Measurements from ENCODE around the gene PPM1J. TPM values are rescaled to one million over a fixed set of nuclear protein-coding genes. Genes with fewer than 3 reads are reported as not detected.
"Not testable (repeated sequence)": the region's sequence is repeated elsewhere in the genome, so short reads cannot be mapped to it uniquely, and the experiment has no call there.

Gene PPM1J
- total RNA-seq, 1 donor from 2014 or later, result 5.2 TPM

GRCh38 chr1:112731451-112731850, 16.3 kb upstream of the PPM1J start:
- H3K9ac ChIP-seq (ENCODE audit: low read length), result no peak overlapping the region
- FAIRE-seq (no peak), DNase-seq (ENCODE audit: low read depth) (no peak)
- no peak overlapping the region for H3K4me3 ChIP-seq (ENCODE audit: insufficient read depth, low read depth, low read length)
- no peaks in the 10 kb centered on the region for H4K20me1 ChIP-seq (ENCODE audit: insufficient read depth, low read length)
- TF ChIP-seq EZH2 (IDR thresholded peaks at IDR 0.05; ENCODE audit: insufficient read depth, low read length) (no peak), CTCF (IDR thresholded peaks at IDR 0.05; ENCODE audit: insufficient read depth, low read depth, low read length) (no peak)
- no peak overlapping the region for H3K27ac ChIP-seq (ENCODE audit: low read depth, low read length)
- H3K4me2 ChIP-seq (ENCODE audit: low read length), result no peak overlapping the region
- no peaks in the 10 kb centered on the region for H3K9me3 ChIP-seq (ENCODE audit: insufficient read depth, low read depth, low read length)
- no peak overlapping the region for H3K27ac Mint-ChIP-seq (ENCODE audit: unreplicated experiment)
- H2AFZ ChIP-seq (ENCODE audit: low read depth, low read length), result no peak overlapping the region
- no peaks in the 10 kb centered on the region for H3K27me3 ChIP-seq (ENCODE audit: insufficient read depth, low read length)
- H3K36me3 Mint-ChIP-seq (ENCODE audit: low read depth, unreplicated experiment), result peaks cover 2% of the 10 kb centered on the region
- H3K79me2 ChIP-seq (ENCODE audit: insufficient read depth, low read length), result no peaks in the 10 kb centered on the region
- no peak overlapping the region for H3K4me3 Mint-ChIP-seq (ENCODE audit: unreplicated experiment)
- H3K9me3 Mint-ChIP-seq (ENCODE audit: unreplicated experiment), result no peaks in the 10 kb centered on the region
- no peaks in the 10 kb centered on the region for H3K36me3 ChIP-seq (ENCODE audit: insufficient read depth, low read length)
- peaks cover 24% of the 10 kb centered on the region for H3K4me1 Mint-ChIP-seq (ENCODE audit: low read depth, unreplicated experiment)
- no peaks in the 10 kb centered on the region for H3K27me3 Mint-ChIP-seq (ENCODE audit: low read depth, unreplicated experiment)
- peaks cover 16% of the 10 kb centered on the region for H3K4me1 ChIP-seq (ENCODE audit: insufficient read depth, low read length)

GRCh38 chr1:112729909-112730308, 14.8 kb upstream of the PPM1J start:
- FAIRE-seq (no peak), DNase-seq (ENCODE audit: low read depth) (no peak)
- Histone ChIP-seq H3K4me2 (ENCODE audit: low read length) (no peak overlapping the region), H4K20me1 (ENCODE audit: insufficient read depth, low read length) (no peaks in the 10 kb centered on the region), H3K79me2 (ENCODE audit: insufficient read depth, low read length) (no peaks in the 10 kb centered on the region), H2AFZ (ENCODE audit: low read depth, low read length) (no peak overlapping the region), H3K27ac (ENCODE audit: low read depth, low read length) (no peak overlapping the region), H3K36me3 (ENCODE audit: insufficient read depth, low read length) (no peaks in the 10 kb centered on the region), H3K4me3 (ENCODE audit: insufficient read depth, low read depth, low read length) (no peak overlapping the region), H3K4me1 (ENCODE audit: insufficient read depth, low read length) (peaks cover 1% of the 10 kb centered on the region), H3K9me3 (ENCODE audit: insufficient read depth, low read depth, low read length) (no peaks in the 10 kb centered on the region), H3K27me3 (ENCODE audit: insufficient read depth, low read length) (no peaks in the 10 kb centered on the region), H3K9ac (ENCODE audit: low read length) (no peak overlapping the region)
- H3K9me3 Mint-ChIP-seq (ENCODE audit: unreplicated experiment), result no peaks in the 10 kb centered on the region
- no peak for TF ChIP-seq CTCF (IDR thresholded peaks at IDR 0.05; ENCODE audit: insufficient read depth, low read depth, low read length)
- TF ChIP-seq EZH2 (IDR thresholded peaks at IDR 0.05; ENCODE audit: insufficient read depth, low read length), result no peak
- no peaks in the 10 kb centered on the region for H3K27me3 Mint-ChIP-seq (ENCODE audit: low read depth, unreplicated experiment)
- peaks cover 2% of the 10 kb centered on the region for H3K36me3 Mint-ChIP-seq (ENCODE audit: low read depth, unreplicated experiment)
- H3K4me3 Mint-ChIP-seq (ENCODE audit: unreplicated experiment), result no peak overlapping the region
- peak overlapping the region; percentile 69 for H3K27ac Mint-ChIP-seq (ENCODE audit: unreplicated experiment)
- H3K4me1 Mint-ChIP-seq (ENCODE audit: low read depth, unreplicated experiment), result peaks cover 24% of the 10 kb centered on the region

- not testable (repeated sequence) for H3K27ac Mint-ChIP-seq (ENCODE audit: unreplicated experiment); DNase-seq (ENCODE audit: low read depth); H3K27me3 ChIP-seq (ENCODE audit: insufficient read depth, low read length); H3K79me2 ChIP-seq (ENCODE audit: insufficient read depth, low read length); H3K9ac ChIP-seq (ENCODE audit: low read length); H3K9me3 Mint-ChIP-seq (ENCODE audit: unreplicated experiment); H3K27ac ChIP-seq (ENCODE audit: low read depth, low read length); H3K4me3 Mint-ChIP-seq (ENCODE audit: unreplicated experiment); H3K4me2 ChIP-seq (ENCODE audit: low read length); H4K20me1 ChIP-seq (ENCODE audit: insufficient read depth, low read length); H3K27me3 Mint-ChIP-seq (ENCODE audit: low read depth, unreplicated experiment); H3K36me3 Mint-ChIP-seq (ENCODE audit: low read depth, unreplicated experiment); H3K4me3 ChIP-seq (ENCODE audit: insufficient read depth, low read depth, low read length); H3K4me1 ChIP-seq (ENCODE audit: insufficient read depth, low read length); H2AFZ ChIP-seq (ENCODE audit: low read depth, low read length); H3K9me3 ChIP-seq (ENCODE audit: insufficient read depth, low read depth, low read length); FAIRE-seq; H3K36me3 ChIP-seq (ENCODE audit: insufficient read depth, low read length)
- peaks cover 17% of the 10 kb centered on the region for H3K4me1 Mint-ChIP-seq (ENCODE audit: low read depth, unreplicated experiment)
These were observed 13.9 kb upstream of the PPM1J start for GRCh38 chr1:112729011-112729410.

- not testable (repeated sequence) for H3K36me3 ChIP-seq (ENCODE audit: insufficient read depth, low read length); H3K27ac ChIP-seq (ENCODE audit: low read depth, low read length); H3K4me2 ChIP-seq (ENCODE audit: low read length); H3K9me3 Mint-ChIP-seq (ENCODE audit: unreplicated experiment); FAIRE-seq; H3K9ac ChIP-seq (ENCODE audit: low read length); H3K27ac Mint-ChIP-seq (ENCODE audit: unreplicated experiment); DNase-seq (ENCODE audit: low read depth); H3K4me3 ChIP-seq (ENCODE audit: insufficient read depth, low read depth, low read length); H2AFZ ChIP-seq (ENCODE audit: low read depth, low read length); H3K27me3 Mint-ChIP-seq (ENCODE audit: low read depth, unreplicated experiment); H3K36me3 Mint-ChIP-seq (ENCODE audit: low read depth, unreplicated experiment); H3K79me2 ChIP-seq (ENCODE audit: insufficient read depth, low read length); H3K4me1 ChIP-seq (ENCODE audit: insufficient read depth, low read length); H4K20me1 ChIP-seq (ENCODE audit: insufficient read depth, low read length); H3K9me3 ChIP-seq (ENCODE audit: insufficient read depth, low read depth, low read length); H3K27me3 ChIP-seq (ENCODE audit: insufficient read depth, low read length); H3K4me3 Mint-ChIP-seq (ENCODE audit: unreplicated experiment)
- H3K4me1 Mint-ChIP-seq (ENCODE audit: low read depth, unreplicated experiment), result peaks cover 19% of the 10 kb centered on the region
These were observed 13.3 kb upstream of the PPM1J start for GRCh38 chr1:112728306-112728971.
